ENCODE data around the gene ZKSCAN1. TPM values are rescaled to one million over a fixed set of nuclear protein-coding genes. Genes with fewer than 3 reads are reported as not detected.

Gene ZKSCAN1
- total RNA-seq, 1 experiment from 2014 or later, result 10.7 TPM

DNA sequence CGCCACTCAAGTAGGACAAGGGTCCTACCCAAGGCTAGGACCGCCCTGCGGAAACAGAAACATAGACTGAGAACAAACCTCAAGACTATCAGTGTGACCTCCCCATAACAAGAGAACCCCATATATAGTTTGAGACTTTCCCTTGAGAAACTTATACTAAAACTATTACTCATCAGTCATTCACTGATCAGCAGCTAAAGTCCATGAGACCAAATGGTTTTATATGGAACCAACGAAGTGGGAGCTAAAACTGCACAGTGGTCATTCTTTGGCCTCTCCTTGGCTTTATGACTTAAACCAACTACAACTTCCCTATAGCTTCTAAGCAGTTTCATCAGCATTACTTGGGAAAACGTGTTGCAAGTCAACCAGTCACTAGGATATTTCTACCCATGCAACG is 20.5 kb downstream of the ZKSCAN1 start:
- DNase-seq (ENCODE audit: low read depth), result no peak

DNA sequence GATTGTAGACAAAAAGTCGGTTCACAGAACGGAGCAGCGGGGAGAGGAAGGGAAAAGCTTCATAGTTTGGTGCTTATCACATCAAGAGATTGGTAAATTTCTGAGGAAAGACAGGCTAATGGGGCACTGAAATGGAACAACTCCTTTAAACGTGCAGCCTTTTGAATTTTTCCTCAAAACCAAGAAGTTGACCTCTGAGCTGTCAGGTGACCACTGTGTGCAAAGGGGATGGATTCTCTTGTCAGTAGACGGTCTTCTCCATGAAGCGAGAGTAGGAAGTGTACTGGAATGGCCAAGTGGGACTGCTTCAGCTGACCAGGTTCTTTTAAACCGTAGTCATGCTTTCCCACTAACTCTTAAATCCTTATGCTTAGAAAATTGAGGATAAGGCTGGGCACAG is 22.9 kb downstream of the ZKSCAN1 start:
- no peak for DNase-seq (ENCODE audit: low read depth)

DNA sequence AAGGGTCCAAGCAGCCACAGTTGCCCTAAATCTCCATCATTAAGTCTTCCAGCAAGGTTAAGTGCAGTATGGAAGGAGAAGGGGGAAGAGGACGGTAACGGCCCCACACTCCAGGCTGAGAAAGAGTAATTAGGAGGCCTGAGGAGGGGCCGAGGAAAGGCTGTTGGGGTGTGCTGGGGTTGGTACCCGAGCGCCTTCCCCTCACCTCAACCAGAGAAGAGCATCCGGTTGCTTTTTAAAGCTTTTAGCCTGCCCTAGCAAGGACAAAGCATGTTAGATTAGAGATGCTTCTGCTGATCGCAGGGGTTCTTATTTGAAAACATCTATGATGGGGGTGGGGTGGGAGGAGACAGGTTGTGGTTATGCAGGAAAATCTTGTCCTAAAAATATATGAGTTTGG is 25.2 kb downstream of the ZKSCAN1 start:
- DNase-seq (ENCODE audit: low read depth), result no peak

DNA sequence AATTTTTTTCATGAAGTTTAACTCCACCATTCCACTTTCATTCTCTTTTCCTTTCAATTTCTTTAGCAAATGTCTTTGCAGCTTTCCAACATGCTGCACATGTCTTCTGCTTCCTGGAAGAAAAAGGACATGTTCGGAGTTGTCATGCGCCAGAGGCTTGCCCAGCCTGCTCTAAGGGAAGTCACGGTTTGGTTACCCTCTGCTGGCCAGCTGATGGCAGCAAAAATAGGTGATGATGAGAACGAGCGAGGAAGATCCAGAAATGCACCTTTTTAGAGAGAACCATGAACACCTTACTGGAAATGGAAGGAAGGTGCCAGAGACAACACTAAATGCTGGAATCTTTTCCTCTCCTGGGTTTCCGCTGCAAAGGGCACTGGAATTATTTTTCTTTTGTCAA is 29.3 kb downstream of the ZKSCAN1 start:
- DNase-seq (ENCODE audit: low read depth), result peak; percentile 54

DNA sequence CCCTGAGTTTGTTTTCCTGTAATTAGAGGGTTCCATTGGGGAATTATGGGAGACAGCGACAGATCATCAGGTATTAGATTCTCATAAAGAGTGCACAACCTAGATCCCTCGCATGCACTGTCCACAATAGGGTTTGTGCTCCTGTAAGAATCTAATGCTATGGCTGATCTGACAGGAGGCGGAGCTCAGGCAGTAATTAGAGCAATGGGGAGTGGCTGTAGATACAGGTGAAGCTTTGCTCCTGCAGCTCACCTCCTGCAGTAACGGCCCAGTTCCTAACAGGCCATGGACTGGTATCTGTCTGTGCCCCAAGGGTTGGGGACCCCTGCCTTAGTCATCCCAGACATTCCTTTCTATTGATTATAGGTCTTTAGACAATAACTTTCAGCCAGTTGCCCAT is 33.3 kb downstream of the ZKSCAN1 start:
- no peak for DNase-seq (ENCODE audit: low read depth)

DNA sequence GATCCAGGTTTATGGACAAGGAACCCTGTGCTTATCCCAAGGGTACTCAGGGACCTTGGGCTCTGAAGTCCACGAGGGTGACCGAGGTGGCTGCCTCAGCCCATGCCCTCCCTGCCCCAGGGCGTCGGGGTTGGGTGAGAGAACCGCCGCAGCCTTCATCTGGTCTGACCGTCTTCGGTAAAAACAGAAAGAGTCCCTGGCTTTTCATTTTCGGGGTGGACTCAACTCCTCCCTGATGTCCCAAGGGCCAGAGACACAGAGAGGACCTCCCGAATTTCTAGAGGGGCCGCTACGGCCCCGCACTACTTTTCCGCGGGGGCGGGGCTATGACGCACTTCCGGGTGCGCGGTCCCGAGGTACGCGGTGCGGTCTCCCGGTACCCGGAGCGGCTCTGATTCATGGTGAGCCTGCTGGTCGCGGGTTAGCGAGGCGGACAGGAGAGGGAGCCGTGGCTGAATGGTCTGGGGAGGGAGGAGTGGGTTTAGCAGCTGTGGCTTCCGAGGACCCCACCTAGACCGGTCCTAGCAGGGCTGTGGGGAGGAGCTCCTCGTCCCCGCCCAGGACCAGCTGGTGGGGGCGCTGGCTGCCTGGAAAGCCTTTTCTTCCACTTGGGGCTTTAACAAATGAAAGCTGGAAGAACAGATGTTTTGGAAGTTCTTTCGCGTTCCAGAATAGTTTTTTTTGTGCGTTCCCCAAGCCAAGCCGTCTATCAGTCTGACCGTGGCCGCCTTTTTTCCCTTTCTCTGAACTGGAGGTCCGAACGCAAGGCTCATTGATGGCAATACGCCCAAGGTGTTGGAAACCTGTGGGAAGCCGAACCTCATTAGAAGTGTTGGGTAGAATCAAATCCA is 34.3 kb downstream of the ZKSCAN1 start, which contains the start of gene ZSCAN21:
Gene ZSCAN21, plus strand, starts transcription at position 334 of the 851 bp plus-strand sequence. CDS start 7,233 bp downstream, outside the sequence.
- peak; percentile 84 for DNase-seq (ENCODE audit: low read depth)

DNA sequence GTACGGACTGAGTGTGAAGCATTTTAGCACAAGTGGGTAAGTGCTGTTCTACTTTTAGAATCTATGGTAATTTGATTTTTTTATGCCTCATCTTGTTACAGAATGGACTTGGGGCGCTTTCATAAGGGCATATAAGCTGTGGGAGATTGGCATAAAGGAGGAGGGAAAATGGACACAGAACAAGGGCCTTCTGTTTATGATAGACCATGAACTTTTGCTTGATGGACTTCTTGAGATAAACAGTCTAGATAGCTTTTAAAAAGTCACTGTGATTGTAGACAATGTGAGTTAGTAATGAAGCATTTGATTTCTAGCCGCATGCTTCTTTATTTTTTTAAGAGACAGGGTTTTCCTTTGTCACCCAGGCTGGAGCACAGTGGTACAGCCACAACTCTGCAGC is 36.2 kb downstream of the ZKSCAN1 start:
- peak; percentile 25 for DNase-seq (ENCODE audit: low read depth)

DNA sequence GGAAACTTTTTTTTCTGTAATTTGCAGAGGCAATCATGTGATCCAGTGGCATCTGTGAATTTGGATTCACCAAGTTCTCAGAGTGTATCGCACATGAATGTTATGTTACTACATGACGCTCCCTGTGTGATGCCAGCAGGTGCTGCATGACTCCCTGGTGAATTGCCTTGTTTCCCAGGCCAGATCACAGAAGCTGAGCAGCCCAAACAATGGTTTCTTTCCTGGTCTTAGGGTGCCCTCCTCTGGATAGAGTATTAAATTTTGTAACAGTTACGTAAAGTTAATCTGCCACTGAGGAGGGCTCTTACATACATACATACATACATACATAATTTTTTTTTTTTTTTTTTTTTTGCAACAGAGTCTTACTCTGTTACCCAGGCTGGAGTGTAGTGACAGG is 37.8 kb downstream of the ZKSCAN1 start:
- DNase-seq (ENCODE audit: low read depth), result peak; percentile 52

DNA sequence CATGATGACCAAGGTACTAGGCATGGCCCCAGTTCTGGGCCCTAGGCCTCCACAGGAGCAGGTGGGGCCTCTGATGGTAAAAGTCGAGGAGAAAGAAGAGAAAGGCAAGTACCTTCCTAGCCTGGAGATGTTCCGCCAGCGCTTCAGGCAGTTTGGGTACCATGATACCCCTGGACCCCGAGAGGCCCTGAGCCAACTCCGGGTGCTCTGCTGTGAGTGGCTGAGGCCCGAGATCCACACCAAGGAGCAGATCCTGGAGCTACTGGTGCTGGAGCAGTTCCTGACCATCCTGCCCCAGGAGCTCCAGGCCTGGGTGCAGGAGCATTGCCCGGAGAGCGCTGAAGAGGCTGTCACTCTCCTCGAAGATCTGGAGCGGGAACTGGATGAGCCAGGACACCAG is 41.6 kb downstream of the ZKSCAN1 start:
- DNase-seq (ENCODE audit: low read depth), result no peak

DNA sequence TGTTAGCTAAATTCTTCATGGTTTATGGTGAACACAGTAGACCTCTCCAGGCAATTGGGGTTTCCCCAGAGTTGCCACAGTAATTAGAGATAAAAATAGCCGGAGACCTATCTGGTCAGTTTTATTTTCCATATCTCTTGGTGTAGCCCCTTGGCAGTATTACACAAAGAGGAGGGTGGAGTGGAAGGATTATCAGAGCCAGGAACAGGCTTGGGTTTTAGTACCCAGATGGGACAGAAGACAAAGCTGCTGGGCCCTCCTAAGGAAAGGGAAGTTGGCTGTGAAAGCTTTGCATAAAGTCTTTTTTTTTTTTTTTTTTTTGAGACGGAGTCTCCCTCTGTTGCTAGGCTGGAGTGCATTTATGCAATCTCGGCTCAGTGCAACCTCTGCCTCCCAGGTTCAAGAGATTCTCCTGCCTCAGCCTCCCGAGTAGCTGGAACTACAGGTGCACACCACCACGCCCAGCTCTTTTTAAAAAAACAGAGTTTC is 43.9 kb downstream of the ZKSCAN1 start:
- DNase-seq (ENCODE audit: low read depth), result no peak

DNA sequence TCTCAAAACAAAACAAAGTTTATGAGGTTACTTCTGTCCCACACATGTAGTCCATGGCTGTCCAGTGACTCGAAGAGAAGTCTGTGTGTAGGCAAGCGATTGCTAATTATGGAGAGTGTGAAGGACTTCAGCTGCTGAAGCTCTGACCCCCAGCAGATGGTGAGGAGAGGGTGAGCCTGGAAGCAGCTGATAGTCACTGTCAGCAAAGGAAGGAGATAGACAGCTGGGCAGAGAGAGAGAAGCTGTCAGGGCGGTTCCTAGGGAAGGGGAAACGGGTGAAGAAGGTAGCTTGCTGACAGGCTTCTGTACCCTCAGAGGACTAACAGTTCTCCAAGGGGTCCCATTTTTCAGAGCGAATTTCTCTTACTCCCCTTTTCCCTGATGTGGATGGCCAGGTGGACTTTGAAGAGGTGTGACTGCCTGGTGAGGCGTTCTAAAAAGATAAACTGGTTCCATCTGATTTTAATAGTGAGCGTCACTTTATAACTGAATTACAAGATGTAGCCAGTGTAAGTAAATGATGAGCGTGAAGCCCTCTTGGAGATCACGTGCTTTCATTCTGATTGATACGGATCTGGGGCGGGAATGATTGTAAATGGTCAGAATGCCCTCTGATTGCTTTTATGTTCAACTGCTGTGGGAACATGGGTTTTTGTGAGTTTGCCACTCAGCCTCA is 46.3 kb downstream of the ZKSCAN1 start:
- DNase-seq (ENCODE audit: low read depth), result no peak

DNA sequence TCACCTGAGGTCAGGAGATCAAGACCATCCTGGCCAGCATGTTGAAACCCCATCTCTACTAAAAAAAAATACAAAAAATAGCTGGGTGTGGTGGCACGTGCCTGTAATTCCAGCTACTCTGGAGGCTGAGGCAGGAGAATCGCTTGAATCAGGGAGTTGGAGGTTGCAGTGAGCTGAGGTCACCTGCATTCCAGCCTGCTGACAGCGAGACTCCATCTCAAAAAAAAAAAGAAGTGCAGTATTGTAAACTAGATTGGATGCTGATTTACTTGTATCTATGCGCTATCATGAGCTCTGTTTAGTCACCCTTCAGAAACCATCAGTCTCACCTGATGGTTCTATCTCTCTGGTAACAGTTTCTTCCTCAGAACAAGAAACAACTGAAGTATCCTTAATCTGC is 48.0 kb downstream of the ZKSCAN1 start:
- no peak for DNase-seq (ENCODE audit: low read depth)

DNA sequence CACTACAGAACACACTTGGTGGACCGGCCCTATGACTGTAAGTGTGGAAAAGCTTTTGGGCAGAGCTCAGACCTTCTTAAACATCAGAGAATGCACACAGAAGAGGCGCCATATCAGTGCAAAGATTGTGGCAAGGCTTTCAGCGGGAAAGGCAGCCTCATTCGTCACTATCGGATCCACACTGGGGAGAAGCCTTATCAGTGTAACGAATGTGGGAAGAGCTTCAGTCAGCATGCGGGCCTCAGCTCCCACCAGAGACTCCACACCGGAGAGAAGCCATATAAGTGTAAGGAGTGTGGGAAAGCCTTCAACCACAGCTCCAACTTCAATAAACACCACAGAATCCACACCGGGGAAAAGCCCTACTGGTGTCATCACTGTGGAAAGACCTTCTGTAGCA is 48.8 kb downstream of the ZKSCAN1 start:
- DNase-seq (ENCODE audit: low read depth), result no peak

DNA sequence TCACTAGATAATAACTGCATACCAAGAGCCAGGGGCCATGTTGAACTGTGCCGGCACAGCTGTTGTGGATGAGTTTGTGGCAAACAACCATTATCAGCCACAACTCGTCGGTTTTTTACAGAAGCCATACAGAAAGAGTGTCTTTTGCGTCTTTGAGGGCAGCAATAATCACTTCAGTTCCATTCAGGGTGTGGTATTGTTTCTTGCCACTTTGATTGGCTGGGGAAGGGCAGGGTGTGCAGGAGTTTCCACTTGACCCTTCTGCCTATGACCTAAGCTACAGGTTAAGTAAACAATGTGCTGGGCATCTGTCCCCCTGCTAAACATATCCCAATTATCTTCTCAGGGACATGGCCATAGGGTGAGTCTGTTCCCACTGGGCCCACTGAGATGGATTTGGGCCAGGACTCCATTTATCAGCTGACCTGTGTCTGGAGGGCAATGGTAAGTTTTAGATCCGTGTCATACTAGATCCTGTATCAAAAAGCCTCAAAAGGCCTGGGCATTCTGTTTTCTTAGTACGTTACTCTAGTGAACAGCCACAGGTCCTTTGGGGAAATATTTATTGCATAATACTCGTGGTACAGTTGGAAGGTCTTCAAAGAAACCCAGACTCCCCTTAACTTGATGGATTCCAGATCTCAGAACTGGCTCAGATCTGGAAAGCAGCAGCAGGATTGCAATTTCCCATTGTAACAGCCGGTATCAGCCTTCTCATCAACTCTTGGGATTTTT is 50.2 kb downstream of the ZKSCAN1 start:
- DNase-seq (ENCODE audit: low read depth), result peak; percentile 70

DNA sequence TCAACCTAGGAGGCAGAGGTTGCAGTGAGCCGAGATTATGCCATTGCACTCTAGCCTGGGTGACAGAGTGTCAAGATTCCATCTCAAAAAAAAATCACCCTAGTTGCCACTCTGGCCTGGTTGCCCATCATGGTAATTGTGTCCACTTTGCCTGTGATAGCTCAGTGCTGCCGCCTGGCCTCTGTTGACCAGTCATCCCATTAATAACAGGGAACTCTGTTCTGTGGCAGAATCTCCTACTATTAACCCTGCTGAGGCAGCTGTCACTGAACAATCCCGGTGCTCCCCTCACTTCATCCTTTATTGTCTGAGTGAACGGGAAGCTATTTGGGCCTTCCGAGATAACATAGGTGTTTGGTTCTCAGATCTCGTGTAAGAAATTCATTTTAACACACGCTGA is 51.6 kb downstream of the ZKSCAN1 start:
- DNase-seq (ENCODE audit: low read depth), result no peak

DNA sequence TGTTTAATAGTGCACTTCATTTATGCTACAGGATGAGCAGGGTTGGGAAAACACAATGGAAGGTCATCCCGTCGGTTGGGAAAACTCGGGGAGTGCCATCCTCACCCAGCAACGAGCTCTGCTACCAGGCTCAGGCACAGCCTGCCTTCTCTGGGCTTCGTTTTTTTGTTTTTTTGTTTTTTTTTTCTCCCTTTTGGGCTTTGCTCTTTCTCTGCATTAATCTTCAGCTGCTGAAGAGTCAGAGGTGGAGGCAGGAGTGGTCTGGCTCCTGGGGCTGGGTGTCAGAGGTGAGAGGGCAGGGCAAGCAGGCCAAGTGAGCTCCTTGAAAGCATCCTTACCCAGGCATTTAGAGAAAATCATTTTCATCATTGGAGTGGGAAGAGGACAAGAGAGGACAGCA is 54.6 kb downstream of the ZKSCAN1 start:
- DNase-seq (ENCODE audit: low read depth), result no peak

DNA sequence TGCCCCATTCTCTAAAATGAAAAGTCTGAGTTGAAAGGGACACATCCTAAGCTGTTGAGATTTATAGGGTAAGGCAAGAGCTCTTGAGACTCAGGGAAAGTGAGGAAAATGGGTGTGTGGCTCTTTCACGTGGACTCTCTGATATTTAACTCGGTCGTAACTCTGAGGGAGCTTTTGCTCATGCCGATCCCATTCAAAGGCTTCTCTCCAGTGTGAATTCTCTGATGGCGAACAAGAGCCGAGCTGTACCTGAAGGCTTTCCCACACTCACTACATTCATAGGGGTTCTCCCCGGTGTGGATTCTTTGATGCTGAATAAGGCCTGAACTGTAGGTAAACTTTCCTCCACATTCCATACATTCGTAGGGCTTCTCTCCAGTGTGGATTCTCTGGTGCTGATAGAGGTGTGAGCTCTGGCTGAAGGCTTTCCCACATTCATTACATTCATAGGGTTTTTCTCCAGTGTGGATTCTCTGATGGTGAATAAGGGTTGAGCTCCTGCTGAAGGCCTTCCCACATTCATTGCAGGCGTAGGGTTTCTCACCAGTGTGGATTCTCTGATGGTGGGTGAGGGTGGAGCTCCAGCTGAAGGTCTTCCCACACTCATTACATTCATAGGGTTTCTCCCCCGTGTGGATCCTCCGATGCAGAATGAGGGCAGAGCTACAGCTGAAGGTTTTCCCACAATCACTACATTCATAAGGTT is 55.8 kb downstream of the ZKSCAN1 start:
- DNase-seq (ENCODE audit: low read depth), result no peak

DNA sequence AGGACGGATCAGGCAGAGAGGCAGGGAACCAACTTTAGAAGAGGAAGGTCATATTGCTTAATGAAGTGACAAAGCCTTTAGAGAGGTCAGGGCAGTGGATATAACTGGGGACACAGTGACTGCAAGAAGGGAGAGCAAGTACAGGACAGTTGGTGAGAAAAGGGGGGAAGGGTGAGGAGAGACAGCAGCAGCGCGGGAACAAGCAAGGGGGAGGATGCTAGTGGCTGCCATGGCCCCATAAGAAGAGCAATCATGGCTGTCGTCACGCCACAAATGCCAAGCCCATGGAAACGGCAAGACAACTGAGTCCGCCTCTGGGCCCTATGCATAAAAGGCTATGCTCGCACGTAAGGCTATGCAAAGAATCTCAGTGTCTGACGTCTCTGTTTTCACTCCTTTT is 57.1 kb downstream of the ZKSCAN1 start:
- no peak for DNase-seq (ENCODE audit: low read depth)

DNA sequence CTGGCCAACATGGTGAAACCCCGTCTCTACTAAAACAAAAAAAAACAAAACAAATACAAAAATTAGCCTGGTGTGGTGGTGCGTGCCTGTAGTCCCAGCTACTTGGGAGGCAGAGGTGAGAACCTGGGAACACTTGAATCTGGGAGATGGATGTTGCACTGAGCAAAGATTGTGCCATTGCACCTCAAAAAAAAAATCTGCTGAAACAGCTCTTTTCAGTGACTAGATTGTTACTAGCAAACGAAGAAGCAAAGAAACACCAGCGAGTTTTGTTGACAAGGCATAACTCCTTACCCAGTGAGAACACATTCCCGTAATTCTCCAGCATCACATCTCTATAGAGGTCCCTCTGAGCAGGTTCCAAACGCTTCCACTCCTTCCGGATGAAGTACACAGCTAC is 59.4 kb downstream of the ZKSCAN1 start:
- no peak for DNase-seq (ENCODE audit: low read depth)

DNA sequence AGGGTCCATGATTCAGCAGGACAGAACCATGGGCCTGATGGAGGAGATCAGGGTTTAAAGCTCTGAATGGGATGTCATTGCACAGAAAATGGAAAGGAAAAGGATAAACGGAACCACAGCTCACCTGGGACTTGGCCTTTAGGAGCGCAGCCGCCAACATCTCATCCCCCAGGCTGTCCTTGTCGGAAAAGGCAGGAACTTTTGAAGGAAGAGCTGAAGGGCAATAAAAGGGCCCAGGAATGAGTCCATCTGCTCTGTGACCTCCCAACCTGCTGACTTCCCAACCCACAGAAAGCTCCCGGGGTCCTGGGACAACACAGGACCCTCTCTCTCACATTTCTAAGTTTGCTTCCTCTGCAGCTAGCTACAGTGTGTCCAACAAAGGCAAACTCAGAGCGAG is 60.0 kb downstream of the ZKSCAN1 start:
- no peak for DNase-seq (ENCODE audit: low read depth)

DNA sequence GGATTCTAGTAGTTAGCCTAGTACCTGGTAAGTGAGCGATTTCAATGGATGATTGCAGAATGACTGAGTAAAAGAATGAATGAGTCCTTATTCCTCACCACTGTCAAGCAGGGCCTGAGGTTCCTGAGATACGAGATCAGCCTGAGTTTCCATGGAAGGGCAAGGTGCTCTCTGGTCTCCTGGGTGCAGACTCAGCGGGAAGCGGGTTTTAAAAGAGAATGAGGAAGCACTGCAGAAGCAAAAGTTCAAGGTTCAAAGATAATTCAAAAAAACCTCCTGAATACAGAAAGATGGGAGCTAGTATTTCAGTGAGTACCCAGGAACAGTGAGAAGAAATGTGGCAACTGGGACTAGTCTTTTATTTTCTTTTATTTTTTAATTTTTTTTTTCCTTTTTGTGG is 61.8 kb downstream of the ZKSCAN1 start:
- DNase-seq (ENCODE audit: low read depth), result no peak
